Measurements from ENCODE around the gene PLOD2.

Gene PLOD2

DNA sequence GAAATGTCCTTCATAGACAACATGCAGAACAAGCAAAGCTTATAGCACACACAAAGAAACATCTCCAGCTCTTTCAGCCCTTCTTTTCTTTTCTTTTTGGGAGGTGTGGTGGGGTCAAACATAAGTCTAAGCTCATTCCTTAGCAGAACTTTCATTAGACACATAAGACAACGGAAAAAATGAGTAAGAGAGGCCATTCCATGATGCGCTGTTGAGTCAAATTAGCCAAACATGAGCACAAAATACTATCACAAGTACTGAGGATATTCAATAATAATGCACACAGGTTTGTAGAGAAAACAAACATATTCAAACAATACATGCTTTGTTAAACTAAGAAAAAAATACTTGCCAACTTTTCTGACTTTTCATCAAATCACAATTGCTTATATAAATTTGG is 83.0 kb downstream of the PLOD2 start:
- DNase-seq (ENCODE audit: insufficient read length, low spot score) (no peak), FAIRE-seq (no peak)
- TF ChIP-seq TAF1 (IDR thresholded peaks at IDR 0.05; ENCODE audit: low read depth, low read length) (no peak), POLR2AphosphoS5 (IDR thresholded peaks at IDR 0.05; ENCODE audit: low read depth, low read length) (no peak), POLR2A (IDR thresholded peaks at IDR 0.05; ENCODE audit: low read depth, low read length) (no peak), POU2F2 (IDR thresholded peaks at IDR 0.05; ENCODE audit: low read depth, low read length) (no peak), SPI1 (IDR thresholded peaks at IDR 0.05; ENCODE audit: low read depth, low read length) (no peak), PAX5 (IDR thresholded peaks at IDR 0.05; ENCODE audit: insufficient read depth, low read length, severe bottlenecking) (no peak)

DNA sequence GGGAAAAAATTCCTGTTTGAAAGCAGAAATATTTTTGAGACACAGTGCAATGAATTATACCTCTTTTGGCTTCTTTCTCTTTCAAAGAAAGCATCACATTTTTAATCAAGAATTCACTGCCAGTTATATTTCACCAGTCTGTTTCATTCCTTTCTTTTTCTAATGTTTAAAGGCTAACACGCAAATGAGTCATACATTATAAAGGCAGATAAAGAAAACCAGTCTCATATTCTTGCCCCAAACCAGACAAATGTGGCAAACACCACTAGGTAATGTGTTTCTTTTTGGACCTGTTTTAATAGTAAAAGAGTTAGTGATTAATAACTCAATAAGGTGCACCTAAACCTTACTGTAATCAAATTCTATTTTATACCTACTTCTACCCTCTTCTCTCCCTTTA is 83.8 kb downstream of the PLOD2 start:
- DNase-seq (ENCODE audit: insufficient read length, low spot score): no peak
- FAIRE-seq: no peak
- TF ChIP-seq PAX5 (IDR thresholded peaks at IDR 0.05; ENCODE audit: insufficient read depth, low read length, severe bottlenecking): no peak
- TF ChIP-seq POU2F2 (IDR thresholded peaks at IDR 0.05; ENCODE audit: low read depth, low read length): no peak
- no peak for TF ChIP-seq POLR2A (IDR thresholded peaks at IDR 0.05; ENCODE audit: low read depth, low read length)
- no peak for TF ChIP-seq SPI1 (IDR thresholded peaks at IDR 0.05; ENCODE audit: low read depth, low read length)
- TF ChIP-seq TAF1 (IDR thresholded peaks at IDR 0.05; ENCODE audit: low read depth, low read length): no peak
- no peak for TF ChIP-seq POLR2AphosphoS5 (IDR thresholded peaks at IDR 0.05; ENCODE audit: low read depth, low read length)

DNA sequence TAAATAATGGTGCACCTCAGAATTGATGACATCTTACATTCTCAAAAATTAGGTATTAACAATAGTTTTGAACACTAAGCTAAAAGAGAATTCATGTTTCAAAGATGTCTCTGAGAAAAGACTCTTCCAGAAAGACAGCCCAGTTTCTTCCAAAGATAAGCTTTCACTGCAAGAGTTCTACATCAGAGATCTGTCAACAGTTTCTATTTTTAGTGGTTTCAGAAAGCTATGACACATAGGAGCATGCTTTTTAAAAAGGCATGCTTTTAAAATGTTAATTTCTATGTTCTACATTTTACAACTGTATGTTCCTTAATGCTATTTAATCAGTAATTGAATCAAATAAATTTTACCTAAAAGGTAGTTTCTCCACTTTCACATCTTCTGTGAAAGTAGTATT is 88.2 kb downstream of the PLOD2 start:
- FAIRE-seq: no peak
- TF ChIP-seq PAX5 (IDR thresholded peaks at IDR 0.05; ENCODE audit: insufficient read depth, low read length, severe bottlenecking) (no peak), POLR2AphosphoS5 (IDR thresholded peaks at IDR 0.05; ENCODE audit: low read depth, low read length) (no peak), TAF1 (IDR thresholded peaks at IDR 0.05; ENCODE audit: low read depth, low read length) (no peak), POLR2A (IDR thresholded peaks at IDR 0.05; ENCODE audit: low read depth, low read length) (no peak), POU2F2 (IDR thresholded peaks at IDR 0.05; ENCODE audit: low read depth, low read length) (no peak), SPI1 (IDR thresholded peaks at IDR 0.05; ENCODE audit: low read depth, low read length) (no peak)
- DNase-seq (ENCODE audit: insufficient read length, low spot score): no peak

DNA sequence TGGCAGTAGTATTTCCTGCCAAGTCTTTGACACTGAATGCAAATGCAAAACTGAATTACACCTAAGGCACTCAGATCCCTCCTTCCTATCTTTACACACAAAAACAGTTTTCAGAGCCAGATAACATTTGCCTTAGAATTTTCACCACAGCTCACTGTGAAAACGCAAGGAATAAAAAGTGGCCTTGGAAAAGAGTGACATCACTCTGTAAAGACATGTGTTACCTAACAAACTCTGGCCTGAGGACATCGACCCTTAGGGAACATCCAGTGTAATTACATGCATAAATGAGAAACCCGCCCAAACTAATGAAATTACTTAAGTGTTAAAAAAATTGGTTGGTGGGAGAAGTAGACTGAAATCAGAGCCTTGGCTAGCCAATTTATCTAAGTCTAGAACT is 88.9 kb downstream of the PLOD2 start:
- DNase-seq (ENCODE audit: insufficient read length, low spot score) (no peak), FAIRE-seq (no peak)
- no peak for TF ChIP-seq SPI1 (IDR thresholded peaks at IDR 0.05; ENCODE audit: low read depth, low read length)
- TF ChIP-seq PAX5 (IDR thresholded peaks at IDR 0.05; ENCODE audit: insufficient read depth, low read length, severe bottlenecking): no peak
- TF ChIP-seq POLR2AphosphoS5 (IDR thresholded peaks at IDR 0.05; ENCODE audit: low read depth, low read length): no peak
- no peak for TF ChIP-seq POU2F2 (IDR thresholded peaks at IDR 0.05; ENCODE audit: low read depth, low read length)
- no peak for TF ChIP-seq POLR2A (IDR thresholded peaks at IDR 0.05; ENCODE audit: low read depth, low read length)
- TF ChIP-seq TAF1 (IDR thresholded peaks at IDR 0.05; ENCODE audit: low read depth, low read length): no peak

DNA sequence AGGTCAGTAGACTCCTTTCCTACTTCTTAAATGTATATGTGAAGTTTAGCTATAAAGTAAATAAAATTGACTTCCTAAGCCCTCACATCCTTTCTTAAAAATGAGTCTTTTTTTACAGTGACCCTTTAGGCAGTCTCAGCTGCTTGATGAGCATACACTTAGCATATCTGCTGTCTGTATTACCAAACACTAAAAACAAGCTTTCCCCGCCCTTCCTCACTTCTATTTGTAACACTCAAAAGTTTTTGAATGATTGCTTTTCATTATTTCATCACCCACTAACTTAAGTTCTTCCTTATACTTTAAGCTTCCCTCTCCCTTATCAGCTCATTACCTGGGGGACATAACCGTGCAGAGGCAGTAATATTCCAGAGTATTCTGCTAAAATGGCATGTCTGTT is 89.4 kb downstream of the PLOD2 start:
- no peak for FAIRE-seq
- DNase-seq (ENCODE audit: insufficient read length, low spot score): no peak
- no peak for TF ChIP-seq POLR2AphosphoS5 (IDR thresholded peaks at IDR 0.05; ENCODE audit: low read depth, low read length)
- no peak for TF ChIP-seq PAX5 (IDR thresholded peaks at IDR 0.05; ENCODE audit: insufficient read depth, low read length, severe bottlenecking)
- no peak for TF ChIP-seq POLR2A (IDR thresholded peaks at IDR 0.05; ENCODE audit: low read depth, low read length)
- no peak for TF ChIP-seq POU2F2 (IDR thresholded peaks at IDR 0.05; ENCODE audit: low read depth, low read length)
- TF ChIP-seq SPI1 (IDR thresholded peaks at IDR 0.05; ENCODE audit: low read depth, low read length): no peak
- no peak for TF ChIP-seq TAF1 (IDR thresholded peaks at IDR 0.05; ENCODE audit: low read depth, low read length)

DNA sequence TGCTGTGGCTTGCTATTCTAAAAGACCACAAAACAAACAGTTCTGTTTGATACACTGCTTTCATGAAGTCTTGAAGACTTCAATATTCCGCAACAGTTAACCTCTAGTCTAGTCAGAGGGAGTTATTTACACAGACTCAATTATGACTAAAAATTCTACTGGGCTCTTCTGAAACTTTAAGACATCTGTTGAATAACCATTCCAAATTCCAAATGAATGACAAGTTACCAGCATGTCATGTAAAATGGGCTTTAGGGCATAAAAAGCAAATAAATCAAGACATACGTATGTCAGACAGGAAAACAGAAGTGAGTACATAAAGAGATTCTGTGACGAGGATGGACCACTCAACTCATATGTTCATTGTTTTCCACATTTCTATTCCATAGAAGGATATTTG is 93.9 kb downstream of the PLOD2 start:
- FAIRE-seq (no peak), DNase-seq (ENCODE audit: insufficient read length, low spot score) (no peak)
- TF ChIP-seq PAX5 (IDR thresholded peaks at IDR 0.05; ENCODE audit: insufficient read depth, low read length, severe bottlenecking) (no peak), POLR2AphosphoS5 (IDR thresholded peaks at IDR 0.05; ENCODE audit: low read depth, low read length) (no peak), POU2F2 (IDR thresholded peaks at IDR 0.05; ENCODE audit: low read depth, low read length) (no peak), SPI1 (IDR thresholded peaks at IDR 0.05; ENCODE audit: low read depth, low read length) (no peak), TAF1 (IDR thresholded peaks at IDR 0.05; ENCODE audit: low read depth, low read length) (no peak), POLR2A (IDR thresholded peaks at IDR 0.05; ENCODE audit: low read depth, low read length) (no peak)

DNA sequence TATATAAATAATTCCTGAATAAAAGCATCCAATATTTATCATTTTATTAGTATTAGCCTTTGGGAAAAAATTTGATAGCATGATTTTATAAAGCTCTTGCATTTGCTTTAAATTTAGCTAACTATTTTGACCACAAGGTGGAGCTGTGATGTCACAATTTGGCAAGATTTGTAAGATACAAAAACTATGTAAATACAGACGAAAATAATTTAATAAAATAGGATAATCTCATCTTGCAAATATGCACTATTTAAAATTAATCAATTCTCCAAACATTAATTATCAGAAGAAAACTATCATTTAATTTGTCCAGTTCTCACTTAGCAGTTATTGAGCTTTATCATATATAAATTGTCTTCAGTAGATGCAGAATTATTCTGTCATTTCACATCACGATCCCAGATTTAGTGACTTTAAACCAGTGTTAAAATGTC is 95.4 kb downstream of the PLOD2 start:
- TF ChIP-seq POLR2AphosphoS5 (IDR thresholded peaks at IDR 0.05; ENCODE audit: low read depth, low read length) (no peak), TAF1 (IDR thresholded peaks at IDR 0.05; ENCODE audit: low read depth, low read length) (no peak), POLR2A (IDR thresholded peaks at IDR 0.05; ENCODE audit: low read depth, low read length) (no peak), PAX5 (IDR thresholded peaks at IDR 0.05; ENCODE audit: insufficient read depth, low read length, severe bottlenecking) (no peak), POU2F2 (IDR thresholded peaks at IDR 0.05; ENCODE audit: low read depth, low read length) (no peak), SPI1 (IDR thresholded peaks at IDR 0.05; ENCODE audit: low read depth, low read length) (no peak)
- FAIRE-seq (no peak), DNase-seq (ENCODE audit: insufficient read length, low spot score) (no peak)

DNA sequence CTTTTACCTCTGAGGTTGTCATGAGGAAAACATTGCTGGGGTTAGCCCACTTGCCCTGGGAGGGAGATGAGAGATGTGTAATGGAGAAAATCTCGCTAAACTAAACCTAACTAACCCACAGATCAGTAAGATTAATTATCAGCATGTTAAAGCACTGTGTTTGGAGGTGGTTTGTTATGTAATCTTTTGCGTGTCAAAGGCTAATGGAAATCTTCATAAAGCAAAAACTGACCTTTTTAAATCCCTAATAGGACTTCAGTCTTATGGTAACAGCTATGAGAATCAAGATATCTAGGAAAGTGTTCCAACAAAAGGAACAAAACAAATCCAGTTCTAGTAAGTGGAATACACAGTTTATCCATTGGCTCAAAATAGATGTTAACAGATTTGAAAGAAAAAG is 102.7 kb downstream of the PLOD2 start:
- FAIRE-seq (no peak), DNase-seq (ENCODE audit: insufficient read length, low spot score) (no peak)
- no peak for TF ChIP-seq PAX5 (IDR thresholded peaks at IDR 0.05; ENCODE audit: insufficient read depth, low read length, severe bottlenecking)
- no peak for TF ChIP-seq POLR2A (IDR thresholded peaks at IDR 0.05; ENCODE audit: low read depth, low read length)
- no peak for TF ChIP-seq POLR2AphosphoS5 (IDR thresholded peaks at IDR 0.05; ENCODE audit: low read depth, low read length)
- TF ChIP-seq SPI1 (IDR thresholded peaks at IDR 0.05; ENCODE audit: low read depth, low read length): no peak
- TF ChIP-seq TAF1 (IDR thresholded peaks at IDR 0.05; ENCODE audit: low read depth, low read length): no peak
- no peak for TF ChIP-seq POU2F2 (IDR thresholded peaks at IDR 0.05; ENCODE audit: low read depth, low read length)

DNA sequence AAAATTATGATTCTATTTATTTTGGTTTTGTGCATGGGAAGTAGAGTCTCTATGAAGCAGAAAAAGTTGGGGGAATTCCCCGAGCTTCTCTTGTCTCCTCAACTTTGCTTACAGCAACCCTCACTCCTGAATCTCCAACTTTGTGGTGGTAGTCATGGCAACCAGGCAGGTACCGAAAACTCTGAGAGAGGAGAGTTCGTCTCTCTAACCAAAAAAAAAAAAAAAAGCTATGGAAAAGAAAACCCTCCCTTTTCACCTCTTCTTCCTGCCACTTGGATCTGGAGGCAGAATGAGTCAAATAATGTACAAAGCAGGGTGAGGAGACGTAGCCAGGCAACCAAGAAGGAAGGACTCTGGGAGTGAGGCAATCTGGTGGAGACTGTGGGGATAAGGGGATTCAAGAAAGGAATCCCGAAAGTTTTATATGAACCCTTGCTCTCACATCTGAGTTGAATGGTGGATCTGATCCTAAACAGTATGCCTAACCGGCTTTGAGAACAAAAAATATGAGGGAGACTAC is 108.1 kb downstream of the PLOD2 start:
- FAIRE-seq (no peak), DNase-seq (ENCODE audit: insufficient read length, low spot score) (no peak)
- TF ChIP-seq POU2F2 (IDR thresholded peaks at IDR 0.05; ENCODE audit: low read depth, low read length): no peak
- TF ChIP-seq TAF1 (IDR thresholded peaks at IDR 0.05; ENCODE audit: low read depth, low read length): no peak
- no peak for TF ChIP-seq POLR2AphosphoS5 (IDR thresholded peaks at IDR 0.05; ENCODE audit: low read depth, low read length)
- no peak for TF ChIP-seq SPI1 (IDR thresholded peaks at IDR 0.05; ENCODE audit: low read depth, low read length)
- TF ChIP-seq PAX5 (IDR thresholded peaks at IDR 0.05; ENCODE audit: insufficient read depth, low read length, severe bottlenecking): no peak
- no peak for TF ChIP-seq POLR2A (IDR thresholded peaks at IDR 0.05; ENCODE audit: low read depth, low read length)
